ENCODE results near the gene JAGN1. TPM values are rescaled to one million over a fixed set of nuclear protein-coding genes. Genes with fewer than 3 reads are reported as not detected.
"Not testable (repeated sequence)": the region's sequence is repeated elsewhere in the genome, so short reads cannot be mapped to it uniquely, and the experiment has no call there.

JAGN1 gene
- total RNA-seq, 1 donor from 2014 or later, result 30.7 TPM

- DNase-seq (ENCODE audit: low spot score), result no peak
Observed at GRCh38 chr3:9917820-9918219, 27.4 kb downstream of the JAGN1 start.

GRCh38 chr3:9918261-9919038 is 28.0 kb downstream of the JAGN1 start:
- DNase-seq (ENCODE audit: low spot score), result no peak

- no peak for DNase-seq (ENCODE audit: low spot score)
Observed at GRCh38 chr3:9928158-9928557, 37.7 kb downstream of the JAGN1 start.

GRCh38 chr3:9930804-9931418 is 40.5 kb downstream of the JAGN1 start:
- no peak for DNase-seq (ENCODE audit: low spot score)

GRCh38 chr3:9932535-9932842 is 42.1 kb downstream of the JAGN1 start:
- no peak for DNase-seq (ENCODE audit: low spot score)

GRCh38 chr3:9932843-9933560 is 42.6 kb downstream of the JAGN1 start:
- peak; percentile 79 for DNase-seq (ENCODE audit: low spot score)

GRCh38 chr3:9933561-9934234 is 43.3 kb downstream of the JAGN1 start, which contains the start of gene CRELD1:
TSS of gene CRELD1 (plus strand) at chr3:9933834. CDS start at chr3:9934439, 605 bp downstream.
- peak; percentile 96 for DNase-seq (ENCODE audit: low spot score)

- DNase-seq (ENCODE audit: low spot score), result no peak
Observed at GRCh38 chr3:9934235-9934621, 43.8 kb downstream of the JAGN1 start.

- DNase-seq (ENCODE audit: low spot score), result no peak
Observed at GRCh38 chr3:9934993-9935392, 44.6 kb downstream of the JAGN1 start.

- no peak for DNase-seq (ENCODE audit: low spot score)
Observed at GRCh38 chr3:9935966-9936510, 45.6 kb downstream of the JAGN1 start.

- no peak for DNase-seq (ENCODE audit: low spot score)
Observed at GRCh38 chr3:9937486-9938238, 47.3 kb downstream of the JAGN1 start.

- DNase-seq (ENCODE audit: low spot score), result no peak
Observed at GRCh38 chr3:9938966-9939365, 48.6 kb downstream of the JAGN1 start.

- not testable (repeated sequence) for DNase-seq (ENCODE audit: low spot score)
Observed at GRCh38 chr3:9939906-9940305, 49.5 kb downstream of the JAGN1 start.

GRCh38 chr3:9940746-9941145 is 50.3 kb downstream of the JAGN1 start:
- no peak for DNase-seq (ENCODE audit: low spot score)

- no peak for DNase-seq (ENCODE audit: low spot score)
Observed at GRCh38 chr3:9942164-9942563, 51.8 kb downstream of the JAGN1 start.

GRCh38 chr3:9942934-9943690 is 52.7 kb downstream of the JAGN1 start:
- DNase-seq (ENCODE audit: low spot score), result no peak

All from mucosa of gallbladder (tissue), 1 donor.